DMS114 treated with DMSO at 0.1 percent for 48 hours (cell line): ENCODE results near the gene PDPN.

ENCODE experiments used
- DNase-seq: peaks from one replicate; lab custom pipeline; 2025; ENCODE audit not compliant: unreplicated experiment; lab: John Stamatoyannopoulos, UW

PDPN gene

DNA sequence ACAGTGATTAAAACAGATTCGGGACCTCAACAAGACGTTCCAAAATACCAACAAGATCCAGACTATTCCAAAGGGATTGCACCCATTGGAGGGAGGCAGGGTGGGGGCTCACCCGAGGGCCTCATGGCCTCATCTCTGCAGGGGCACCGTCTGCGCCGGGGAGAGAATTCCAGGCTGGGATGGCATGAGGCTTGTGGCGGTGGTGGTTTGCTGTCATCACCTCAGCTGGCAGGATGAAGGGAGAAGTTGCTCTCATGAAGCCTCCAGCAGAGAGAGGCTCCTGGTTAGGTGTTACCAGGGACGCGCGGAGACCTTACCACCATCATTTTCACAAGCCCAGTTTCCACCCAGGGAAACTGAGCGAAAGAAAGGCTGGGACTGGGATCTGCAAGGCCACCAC, 6.7 kb upstream of the PDPN start:
- DNase-seq = no peak

- DNase-seq = no peak
These were observed 5.8 kb upstream of the PDPN start for GRCh38 chr1:13577846-13578245.

DNA sequence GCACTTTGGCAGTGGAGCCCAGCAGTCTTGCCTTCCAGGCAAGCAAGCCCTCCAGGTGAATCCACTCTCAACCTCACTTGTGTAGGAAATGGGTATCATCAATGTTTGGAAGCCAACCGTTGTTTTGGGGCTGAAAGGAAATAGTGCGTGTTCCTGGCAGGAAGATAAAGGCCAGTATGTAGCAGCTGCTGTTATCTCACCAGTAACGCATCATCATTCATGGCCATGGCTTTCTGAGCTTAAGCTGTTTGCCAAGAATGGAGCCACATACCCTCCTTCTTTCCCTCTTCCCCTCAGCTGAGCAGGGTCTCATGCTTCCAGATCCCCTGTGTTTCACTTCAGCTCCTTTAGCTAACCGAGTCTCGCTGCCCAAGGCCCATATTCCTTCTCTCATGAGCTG, 2.2 kb upstream of the PDPN start:
- no peak for DNase-seq

- DNase-seq = no peak
These were observed 754 bp upstream of the PDPN start for GRCh38 chr1:13582713-13583443.

DNA sequence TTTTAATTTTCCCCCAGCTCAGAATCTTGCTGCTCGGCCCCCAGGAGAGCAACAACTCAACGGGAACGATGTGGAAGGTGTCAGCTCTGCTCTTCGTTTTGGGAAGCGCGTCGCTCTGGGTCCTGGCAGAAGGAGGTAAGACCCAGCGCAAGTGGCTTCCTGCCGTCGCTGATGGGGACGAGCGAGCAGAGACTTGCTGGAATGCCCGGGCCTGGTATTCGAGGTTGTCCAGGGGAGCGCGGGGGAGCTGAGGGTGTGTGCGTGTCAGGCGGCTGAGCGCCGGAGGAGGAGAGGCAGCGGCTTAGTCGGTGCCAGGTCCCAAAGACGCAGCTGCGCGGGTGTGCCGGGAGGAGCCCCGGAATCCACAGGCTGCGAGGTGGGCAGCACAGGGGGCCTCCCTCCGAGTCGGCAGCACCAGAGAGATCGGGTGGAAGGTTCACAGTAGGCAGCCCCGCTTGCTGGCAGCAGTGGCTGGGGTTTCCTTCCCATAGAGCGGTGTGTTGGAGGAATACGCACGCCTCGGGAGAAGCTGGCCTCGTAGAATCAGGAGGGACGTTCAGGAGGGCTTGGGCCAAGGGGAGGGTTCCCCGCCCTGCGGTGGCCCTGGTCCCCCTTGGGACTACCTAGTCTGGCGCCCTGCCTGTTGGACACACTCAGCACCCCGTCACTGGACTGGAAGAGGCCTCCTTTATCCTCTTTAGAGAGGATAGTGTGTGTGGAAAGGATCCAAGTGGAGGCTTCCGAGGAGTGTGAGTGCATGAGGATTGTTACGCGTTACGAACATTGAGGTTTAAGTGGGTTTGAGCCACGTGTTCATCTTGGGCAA, 547 bp downstream of the PDPN start:
- DNase-seq = peak; percentile 13

- no peak for DNase-seq
These were observed 1.4 kb downstream of the PDPN start for GRCh38 chr1:13584876-13585611.

- DNase-seq = no peak
These were observed 2.0 kb downstream of the PDPN start for GRCh38 chr1:13585612-13585991.

DNA sequence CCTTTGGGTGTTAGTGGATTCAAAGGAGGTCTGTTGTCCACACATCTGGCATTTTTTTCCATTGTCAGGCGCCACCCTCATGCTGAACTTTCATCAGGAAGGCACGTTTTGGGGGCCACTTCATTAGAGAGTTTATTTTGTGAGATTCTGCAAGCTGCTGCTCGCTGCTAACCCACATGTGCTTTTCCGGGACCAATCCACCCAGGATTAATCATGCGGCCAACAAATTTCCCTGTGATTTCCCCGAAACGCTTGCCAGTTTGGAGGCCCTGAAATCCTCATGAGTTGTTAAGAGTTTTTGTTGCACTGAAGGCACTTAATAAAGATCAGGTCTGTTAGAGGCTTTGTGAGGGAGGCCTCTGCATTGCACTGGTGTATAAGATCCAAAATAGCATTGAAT, 2.4 kb downstream of the PDPN start:
- DNase-seq = no peak

GRCh38 chr1:13587256-13588030, 3.8 kb downstream of the PDPN start:
- no peak for DNase-seq

GRCh38 chr1:13588946-13589796, 5.5 kb downstream of the PDPN start:
- no peak for DNase-seq

GRCh38 chr1:13590486-13590885, 6.9 kb downstream of the PDPN start:
- no peak for DNase-seq

DNA sequence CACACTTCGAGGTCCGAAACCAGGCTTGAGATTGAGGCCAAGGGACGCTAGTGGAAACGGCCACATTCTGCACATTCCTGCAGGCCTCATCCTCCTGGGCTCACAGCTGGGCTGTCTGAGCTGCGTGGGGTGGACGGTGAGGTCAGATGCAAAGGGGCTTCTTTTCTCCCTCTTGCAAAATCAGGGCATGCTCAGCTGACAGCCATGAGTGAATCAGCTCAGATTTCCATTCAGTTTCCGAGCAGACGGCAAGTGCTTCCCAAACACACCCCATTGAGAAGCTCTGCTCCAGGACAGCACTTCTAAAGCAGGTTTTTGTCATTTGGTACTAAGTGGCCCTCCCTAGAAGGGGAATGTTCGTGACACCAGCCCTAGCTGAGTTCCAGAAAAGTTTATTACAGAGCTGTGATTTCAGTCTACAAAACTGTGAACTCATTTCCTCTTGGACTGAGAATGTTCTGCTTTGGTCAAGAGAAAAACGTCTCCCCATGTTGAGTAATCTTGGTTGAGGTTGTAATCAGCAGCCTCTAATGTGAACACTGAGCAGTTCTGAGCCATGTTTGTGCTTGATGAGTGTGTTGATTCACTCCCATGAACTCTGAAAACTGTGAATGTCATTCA, 10.0 kb downstream of the PDPN start:
- no peak for DNase-seq

GRCh38 chr1:13595411-13595810, 11.8 kb downstream of the PDPN start:
- DNase-seq = no peak

DNA sequence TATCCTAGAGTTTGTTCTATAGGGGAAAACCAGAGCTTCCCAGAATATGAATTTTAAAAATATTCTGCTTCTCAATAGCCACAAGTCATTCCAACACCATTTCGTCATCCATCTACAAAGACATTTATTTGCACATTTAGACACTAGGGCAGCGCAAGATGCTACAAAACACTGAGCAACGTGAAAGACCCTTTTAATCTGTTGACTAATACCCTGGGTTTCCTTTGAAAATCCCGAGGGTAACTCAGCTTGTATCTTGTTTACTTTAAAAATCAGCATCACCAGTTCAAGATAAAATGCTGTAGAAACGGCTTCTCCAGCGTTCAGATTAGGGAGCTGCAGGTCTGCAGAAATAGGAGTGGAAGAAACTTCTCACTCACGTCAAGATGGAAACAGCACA, 13.5 kb downstream of the PDPN start:
- DNase-seq = no peak

DNA sequence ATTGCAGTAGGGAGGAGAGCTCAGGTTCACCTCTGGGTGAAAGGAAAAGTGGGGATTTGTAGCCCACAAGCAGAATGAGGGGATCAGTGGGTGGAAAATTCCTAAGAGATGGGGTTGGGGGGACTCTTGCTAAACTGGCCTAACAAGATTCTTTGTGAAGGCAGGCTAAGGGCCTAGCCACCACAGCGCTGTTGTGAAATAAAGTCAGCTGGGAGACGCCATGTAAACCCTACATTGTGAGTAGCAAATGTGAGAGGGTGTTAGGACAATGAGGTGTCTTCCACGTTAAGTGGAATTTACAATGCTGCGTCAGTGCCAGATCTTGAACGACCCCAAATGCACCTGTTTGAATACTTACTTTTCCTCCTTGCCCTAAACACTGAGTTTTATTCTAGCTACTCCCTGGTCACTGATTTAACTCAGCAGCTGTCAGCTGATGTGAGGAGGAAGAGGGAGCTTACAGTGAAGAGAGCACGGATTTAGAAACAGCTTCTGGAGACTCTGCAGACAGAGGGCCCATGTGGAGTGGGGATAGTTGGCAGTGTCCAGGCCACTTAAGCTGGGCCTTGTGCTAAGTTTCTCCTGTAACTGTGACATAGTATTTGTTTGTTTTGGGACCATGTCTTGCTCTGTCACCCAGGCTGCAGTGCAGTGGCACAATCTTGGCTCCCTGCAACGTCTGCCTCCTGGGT, 17.3 kb downstream of the PDPN start:
- no peak for DNase-seq

DNA sequence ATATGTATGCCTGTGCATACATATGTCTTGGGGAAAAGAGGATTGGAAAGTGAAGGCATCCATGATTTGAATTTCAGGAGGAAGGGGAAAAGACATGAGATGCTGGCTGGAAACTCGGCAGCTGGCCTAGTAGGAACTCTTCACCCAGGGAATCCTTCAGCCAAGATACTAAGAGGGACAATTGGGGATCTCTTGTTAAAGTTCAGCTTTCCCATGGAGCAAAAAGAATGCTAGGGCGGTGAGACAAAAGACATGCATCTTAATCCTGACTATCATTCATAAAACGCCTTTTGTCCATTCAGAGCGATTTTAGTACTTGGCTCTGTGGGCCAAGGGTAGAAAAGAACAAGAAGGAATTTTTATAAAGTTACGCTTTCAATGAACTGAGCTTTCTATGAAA, 20.5 kb downstream of the PDPN start:
- no peak for DNase-seq

GRCh38 chr1:13604721-13605120, 21.1 kb downstream of the PDPN start:
- DNase-seq = no peak

DNA sequence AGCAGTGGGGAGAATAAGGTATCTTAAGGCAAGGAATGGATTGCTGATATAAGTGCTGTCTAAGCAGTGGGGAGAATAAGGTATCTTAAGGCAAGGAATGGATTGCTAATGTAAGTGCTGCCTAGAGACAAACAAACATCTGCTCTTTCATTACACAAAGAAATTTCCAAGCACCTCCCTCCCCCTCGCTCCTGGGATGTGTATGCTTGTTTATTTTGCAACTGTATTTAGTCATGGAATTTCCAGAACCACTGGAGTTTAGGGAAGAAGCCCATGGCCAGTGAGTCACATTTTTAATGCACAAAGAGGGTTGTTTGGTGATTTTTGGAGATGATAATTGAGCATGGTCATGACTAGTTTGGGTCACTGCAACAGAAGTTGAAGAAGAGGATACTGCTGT, 21.5 kb downstream of the PDPN start:
- DNase-seq = no peak

- no peak for DNase-seq
These were observed 23.4 kb downstream of the PDPN start for GRCh38 chr1:13607002-13607401.
